SJSA1 (cell line): Measurements from ENCODE around the gene ANO10. TPM values are rescaled to one million over a fixed set of nuclear protein-coding genes. Genes with fewer than 3 reads are reported as not detected.
"Not testable (repeated sequence)": the region's sequence is repeated elsewhere in the genome, so short reads cannot be mapped to it uniquely, and the experiment has no call there.

Experiments used
- DNase-seq, 2 experiments: peaks; one replicate each; pipeline ENCODE4 v3.0.0-alpha.2; 2015 to 2020; ENCODE audit warnings: low spot score in 2 of 2, low read depth in 1 of 2
- H3K27ac ChIP-seq: fragments of 250-450 bp; sonication (Bioruptor Pico); 2 replicates; pipeline ENCODE4 v1.5.1; 2020; ENCODE audit warnings: mild to moderate bottlenecking, moderate library complexity
- H3K27me3 ChIP-seq: fragments of 250-450 bp; sonication (Bioruptor Pico); replicated peaks from 2 replicates; pipeline ENCODE4 v1.5.1; 2020; ENCODE audit warnings: mild to moderate bottlenecking, moderate library complexity
- H3K36me3 ChIP-seq: fragments of 250-450 bp; sonication (Bioruptor Pico); 2 replicates; pipeline ENCODE4 v1.5.1; 2020; ENCODE audit warnings: mild to moderate bottlenecking
- H3K4me1 ChIP-seq: fragments of 250-450 bp; sonication (Bioruptor Pico); replicated peaks from 2 replicates; pipeline ENCODE4 v1.6.1; 2021; ENCODE audit warnings: mild to moderate bottlenecking
- H3K4me3 ChIP-seq: fragments of 250-450 bp; sonication (Bioruptor Pico); 2 replicates; pipeline ENCODE4 v1.5.1; 2020; ENCODE audit warnings: mild to moderate bottlenecking
- H3K9me3 ChIP-seq: fragments of 250-450 bp; sonication (Bioruptor Pico); replicated peaks from 2 replicates; pipeline ENCODE4 v1.5.1; 2020; ENCODE audit warnings: mild to moderate bottlenecking
- total RNA-seq: library from RNA; depleted of rRNA; stranded (reverse); fragments of >200 nt; shearing (Covaris generic); gene quantifications from 2 replicates; pipeline ENCODE4 v1.2.3, GENCODE V29; 2014

Gene ANO10
- total RNA-seq, 1 experiment from 2014 or later = 16.3 TPM

DNA sequence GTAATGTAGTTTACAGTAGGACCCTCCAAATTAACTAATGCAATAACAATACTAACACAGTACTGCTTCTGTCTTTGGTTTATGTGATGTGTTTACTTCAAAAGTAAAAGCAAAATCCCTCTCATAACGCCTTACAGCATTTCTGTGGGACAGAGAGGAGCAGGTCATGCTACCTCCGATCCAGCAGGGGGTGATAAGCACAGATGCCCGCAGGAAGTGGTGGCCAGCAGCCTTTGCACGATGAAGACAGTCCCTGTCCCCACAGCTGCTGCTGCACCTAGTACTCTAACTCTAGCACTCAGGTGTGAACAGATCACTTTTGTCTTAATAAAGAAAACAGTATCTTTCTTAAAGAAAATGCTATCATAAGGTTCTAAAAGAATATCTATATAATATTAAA lies 38.3 kb downstream of the ANO10 start:
- no peak for DNase-seq
- Histone ChIP-seq H3K4me1 (no peaks in the 10 kb centered on the region), H3K9me3 (no peaks in the 10 kb centered on the region), H3K27me3 (no peaks in the 10 kb centered on the region), H3K4me3 (no peak overlapping the region), H3K36me3 (no peaks in the 10 kb centered on the region), H3K27ac (no peak overlapping the region)

GRCh38 chr3:43582866-43583265 lies 38.9 kb downstream of the ANO10 start:
- H3K4me3 ChIP-seq = no peak overlapping the region
- H3K36me3 ChIP-seq = no peaks in the 10 kb centered on the region
- H3K9me3 ChIP-seq = no peaks in the 10 kb centered on the region
- no peaks in the 10 kb centered on the region for H3K4me1 ChIP-seq
- DNase-seq = no peak
- no peaks in the 10 kb centered on the region for H3K27me3 ChIP-seq
- no peak overlapping the region for H3K27ac ChIP-seq

DNA sequence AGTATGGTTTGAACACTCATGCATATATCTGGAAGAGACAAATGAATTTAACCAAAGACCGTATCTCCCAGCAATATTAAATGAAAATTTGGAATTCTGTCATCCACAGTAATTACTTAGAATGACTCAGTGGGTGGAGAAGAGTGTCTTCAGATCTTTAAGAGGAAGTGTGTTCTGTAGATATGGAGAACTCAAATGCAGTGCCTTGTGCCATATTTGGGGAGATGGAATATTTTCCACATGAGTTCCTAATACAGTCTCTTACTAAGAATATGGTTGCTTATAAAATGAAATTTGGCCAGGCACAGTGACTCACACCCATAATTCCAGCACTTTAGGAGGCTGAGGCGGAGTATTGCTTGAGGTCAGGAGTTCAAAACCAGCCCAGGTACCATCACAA lies 40.5 kb downstream of the ANO10 start:
- no peaks in the 10 kb centered on the region for H3K36me3 ChIP-seq
- no peak overlapping the region for H3K27ac ChIP-seq
- no peak for DNase-seq
- no peaks in the 10 kb centered on the region for H3K27me3 ChIP-seq
- no peaks in the 10 kb centered on the region for H3K4me1 ChIP-seq
- H3K4me3 ChIP-seq = no peak overlapping the region
- no peaks in the 10 kb centered on the region for H3K9me3 ChIP-seq

GRCh38 chr3:43580181-43580580 lies 41.6 kb downstream of the ANO10 start:
- no peak for DNase-seq
- Histone ChIP-seq H3K27me3 (no peaks in the 10 kb centered on the region), H3K36me3 (no peaks in the 10 kb centered on the region), H3K9me3 (no peaks in the 10 kb centered on the region), H3K4me3 (no peak overlapping the region), H3K4me1 (no peaks in the 10 kb centered on the region), H3K27ac (no peak overlapping the region)

DNA sequence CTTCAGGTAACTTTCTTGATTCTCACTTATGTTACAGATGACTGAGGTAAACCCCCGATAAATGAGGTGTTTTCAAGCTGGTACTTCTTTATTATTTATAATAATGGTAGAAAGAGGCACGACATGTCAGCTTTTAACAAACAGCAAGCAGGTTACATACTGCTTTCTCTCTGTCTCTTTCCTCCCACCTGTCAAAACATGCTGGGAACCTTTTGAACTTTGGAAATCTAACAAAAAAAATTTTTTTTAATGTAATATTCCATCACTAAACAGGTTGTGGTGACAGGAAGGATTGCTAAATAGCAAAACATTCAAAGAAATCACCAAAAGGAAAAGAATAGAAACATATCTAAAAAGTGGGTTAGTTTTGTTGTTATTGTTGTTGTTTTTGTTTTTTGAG lies 48.2 kb downstream of the ANO10 start:
- Histone ChIP-seq H3K36me3 (no peaks in the 10 kb centered on the region), H3K4me3 (no peak overlapping the region), H3K4me1 (no peaks in the 10 kb centered on the region), H3K9me3 (no peaks in the 10 kb centered on the region), H3K27me3 (no peaks in the 10 kb centered on the region), H3K27ac (no peak overlapping the region)
- no peak for DNase-seq

GRCh38 chr3:43565661-43566341 lies 56.0 kb downstream of the ANO10 start:
- not testable (repeated sequence) for H3K9me3 ChIP-seq, H3K27me3 ChIP-seq, H3K36me3 ChIP-seq, H3K27ac ChIP-seq, H3K4me3 ChIP-seq, H3K4me1 ChIP-seq, DNase-seq

- DNase-seq = no peak
- Histone ChIP-seq H3K27ac (no peak overlapping the region), H3K9me3 (no peaks in the 10 kb centered on the region), H3K27me3 (no peaks in the 10 kb centered on the region), H3K4me3 (no peak overlapping the region), H3K4me1 (no peaks in the 10 kb centered on the region), H3K36me3 (no peaks in the 10 kb centered on the region; the same call in 1 of the 2 replicates)
These were observed 61.9 kb downstream of the ANO10 start for GRCh38 chr3:43559961-43560360.

GRCh38 chr3:43558171-43558570 lies 63.6 kb downstream of the ANO10 start:
- no peaks in the 10 kb centered on the region for H3K27me3 ChIP-seq
- no peak for DNase-seq

DNA sequence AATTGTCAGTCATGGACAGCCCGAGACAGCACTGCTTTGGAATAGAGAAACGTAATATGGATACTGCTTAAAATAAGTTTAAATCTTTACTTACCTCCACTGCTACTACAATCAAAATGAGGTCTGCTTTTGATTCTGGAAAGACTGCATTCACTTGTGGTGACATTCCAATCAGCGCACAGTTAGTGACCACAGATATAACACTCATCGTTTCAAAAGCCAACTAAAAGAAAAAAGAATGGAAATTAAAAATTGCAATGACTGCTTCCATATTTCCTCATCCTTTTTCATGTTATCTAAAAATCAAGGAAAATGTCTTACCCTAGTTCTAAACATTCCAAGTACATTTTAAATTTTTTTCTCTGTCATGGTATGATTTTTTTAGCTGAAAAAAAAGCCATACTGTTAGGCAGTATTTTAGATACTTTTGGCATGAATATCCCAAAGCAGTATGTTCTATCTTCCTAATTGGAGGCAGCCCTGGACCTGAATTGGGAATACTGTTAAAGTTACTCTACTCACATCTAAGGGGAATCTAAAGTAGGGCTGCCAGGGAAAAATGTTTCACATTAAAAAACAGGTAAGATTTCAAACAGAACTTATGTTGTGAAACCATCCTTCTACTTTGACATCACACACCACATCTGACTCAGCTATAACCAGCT lies 72.1 kb downstream of the ANO10 start:
- no peaks in the 10 kb centered on the region for H3K27me3 ChIP-seq
- H3K4me3 ChIP-seq = no peak overlapping the region
- H3K9me3 ChIP-seq = no peaks in the 10 kb centered on the region
- H3K4me1 ChIP-seq = no peaks in the 10 kb centered on the region
- DNase-seq = no peak
- H3K36me3 ChIP-seq = no peaks in the 10 kb centered on the region; the same call in 1 of the 2 replicates
- H3K27ac ChIP-seq = no peak overlapping the region

More at GRCh38 chr3:43558171-43558570, 63.6 kb downstream of the ANO10 start:
- Histone ChIP-seq H3K27ac (no peak overlapping the region), H3K4me1 (no peaks in the 10 kb centered on the region), H3K4me3 (no peak overlapping the region), H3K36me3 (no peaks in the 10 kb centered on the region; the same call in 1 of the 2 replicates), H3K9me3 (no peaks in the 10 kb centered on the region)

DNA sequence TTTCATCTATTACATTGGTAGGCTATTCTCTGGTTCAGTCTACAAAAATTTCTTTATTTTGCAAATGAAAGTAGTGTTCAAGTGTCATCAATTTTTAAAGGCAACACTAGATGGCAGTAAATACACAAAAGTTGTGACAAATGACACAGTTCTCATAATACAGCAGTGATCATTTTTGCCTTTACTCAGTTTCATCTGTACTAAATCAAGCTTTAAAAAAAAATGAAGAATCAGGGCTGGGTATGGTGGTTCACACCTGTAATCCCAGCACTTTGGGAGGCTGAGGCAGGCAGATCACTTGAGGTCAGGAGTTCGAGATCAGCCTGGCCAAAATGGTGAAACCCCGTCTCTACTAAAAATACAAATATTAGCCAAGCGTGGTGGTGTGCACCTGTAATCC lies 77.5 kb downstream of the ANO10 start:
- not testable (repeated sequence) for H3K27me3 ChIP-seq, H3K4me1 ChIP-seq, H3K36me3 ChIP-seq, H3K4me3 ChIP-seq, H3K9me3 ChIP-seq, H3K27ac ChIP-seq
- peak in 1 of 2 experiments; percentile 15 for DNase-seq

- Histone ChIP-seq H3K36me3 (no peaks in the 10 kb centered on the region), H3K9me3 (no peaks in the 10 kb centered on the region), H3K27me3 (no peaks in the 10 kb centered on the region), H3K27ac (no peak overlapping the region), H3K4me3 (no peak overlapping the region), H3K4me1 (no peaks in the 10 kb centered on the region)
- no peak for DNase-seq
These were observed 79.3 kb downstream of the ANO10 start for GRCh38 chr3:43542328-43543043.

DNA sequence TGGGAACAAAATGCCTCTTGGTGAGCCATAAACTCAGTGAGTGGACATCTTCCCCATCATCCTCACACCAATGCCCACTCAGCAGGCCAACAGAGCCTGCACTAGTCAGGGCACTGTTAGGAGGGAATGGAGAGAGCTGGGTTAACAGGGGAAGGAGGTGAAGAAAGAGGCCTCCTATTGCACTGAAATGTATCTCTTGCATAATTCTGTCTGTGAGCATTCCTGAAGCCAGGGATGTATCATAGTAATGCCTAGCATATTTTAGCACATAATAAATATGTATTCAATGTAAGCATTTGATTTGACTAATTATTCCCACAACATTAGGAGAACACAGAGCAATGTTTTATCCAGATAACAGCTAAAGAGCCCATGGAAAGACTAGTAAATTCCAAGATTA lies 81.2 kb downstream of the ANO10 start:
- no peaks in the 10 kb centered on the region for H3K36me3 ChIP-seq
- DNase-seq = no peak
- H3K4me3 ChIP-seq = no peak overlapping the region
- no peak overlapping the region for H3K27ac ChIP-seq
- H3K9me3 ChIP-seq = no peaks in the 10 kb centered on the region
- H3K4me1 ChIP-seq = no peaks in the 10 kb centered on the region
- no peaks in the 10 kb centered on the region for H3K27me3 ChIP-seq

DNA sequence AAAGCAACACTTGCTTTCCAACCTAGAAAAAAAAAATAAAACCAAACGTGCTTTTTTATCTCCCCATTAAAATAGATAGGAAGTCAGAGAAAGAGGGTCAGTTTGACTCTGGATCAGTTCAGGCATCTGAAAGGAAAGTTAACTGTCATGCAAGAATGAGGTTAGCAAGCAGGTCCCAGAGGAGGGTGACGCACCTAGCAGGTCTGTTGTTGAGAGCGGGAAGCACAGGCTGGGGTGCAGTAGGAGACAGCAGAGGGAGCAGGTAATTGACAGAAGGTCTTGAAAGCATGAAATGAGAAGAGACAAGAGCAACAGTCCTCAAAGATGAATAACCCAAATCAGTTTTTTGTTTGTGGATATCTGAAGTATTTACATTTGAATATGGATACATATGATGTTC lies 82.5 kb downstream of the ANO10 start:
- Histone ChIP-seq H3K4me3 (no peak overlapping the region), H3K9me3 (no peaks in the 10 kb centered on the region), H3K27ac (no peak overlapping the region), H3K27me3 (no peaks in the 10 kb centered on the region), H3K4me1 (no peaks in the 10 kb centered on the region), H3K36me3 (no peaks in the 10 kb centered on the region)
- DNase-seq = no peak

DNA sequence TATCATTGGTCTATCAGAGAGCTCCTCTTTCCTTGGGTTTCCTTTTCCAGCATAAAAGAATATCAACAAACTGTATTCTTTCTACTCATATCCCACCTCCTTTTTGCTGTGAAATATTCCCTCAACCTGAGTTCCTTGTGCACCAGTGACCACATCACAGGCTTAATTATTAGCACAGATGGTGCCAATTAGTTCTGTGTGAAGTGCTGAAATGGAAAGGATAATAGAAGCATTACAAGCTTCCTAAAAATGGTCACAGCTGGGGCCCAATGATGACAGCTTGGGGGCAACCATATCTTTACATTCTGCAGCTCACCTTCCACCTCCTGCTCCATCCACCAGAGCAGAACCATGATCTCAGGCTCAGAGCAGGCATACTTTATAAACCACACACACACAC lies 84.6 kb downstream of the ANO10 start:
- Histone ChIP-seq H3K4me3 (no peak overlapping the region), H3K27me3 (no peaks in the 10 kb centered on the region), H3K27ac (no peak overlapping the region), H3K4me1 (no peaks in the 10 kb centered on the region), H3K9me3 (no peaks in the 10 kb centered on the region), H3K36me3 (no peaks in the 10 kb centered on the region)
- DNase-seq = no peak
